SH-SY5Y (cell line): Measurements from ENCODE around the gene ARL13A.

Experiments
- GATA2 ChIP-seq: IDR thresholded peaks from 2 replicates; pipeline ENCODE4 v1.6.1; 2011; ENCODE audit warnings: mild to moderate bottlenecking, low read depth, low read length
- GATA3 ChIP-seq: IDR thresholded peaks from 2 replicates; pipeline ENCODE4 v1.6.1; 2011; ENCODE audit warnings: low read depth, mild to moderate bottlenecking, low read length, moderate library complexity

DNA sequence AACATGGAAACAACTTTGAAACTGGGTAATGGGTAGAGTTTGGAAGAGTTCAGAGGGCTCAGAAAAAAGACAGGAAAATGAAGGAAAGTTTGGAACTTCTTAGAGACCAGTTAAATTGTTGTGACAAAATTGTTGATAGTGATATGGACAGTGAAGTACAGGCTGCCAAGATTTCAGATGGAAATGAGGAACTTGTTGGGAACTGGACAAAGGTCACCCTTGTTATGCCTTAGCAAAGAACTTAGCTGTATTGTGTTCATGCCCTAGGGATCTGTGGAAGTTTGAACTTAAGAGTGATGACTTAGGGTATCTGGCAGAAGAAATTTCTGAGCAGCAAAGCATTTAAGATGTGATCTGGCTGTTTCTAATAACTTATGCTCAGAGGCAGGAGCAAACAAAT lies 5.1 kb upstream of the ARL13A start:
- TF ChIP-seq GATA2 (no peak), GATA3 (no peak)
